RCC 7860 (cell line): Measurements from ENCODE around the gene CTAGE9.

Experiments used
- DNase-seq: peaks from one replicate; pipeline ENCODE4 v3.0.0-alpha.2; 2015; ENCODE audit warnings: low spot score
- FAIRE-seq: peaks from 2 replicates; lab custom pipeline; 2012; peaks lifted over from hg19 to GRCh38; lab: Jason Lieb, UNC

The CTAGE9 gene

GRCh38 chr6:131678442-131678841, 32.4 kb downstream of the CTAGE9 start:
- FAIRE-seq = no peak
- DNase-seq = no peak

DNA sequence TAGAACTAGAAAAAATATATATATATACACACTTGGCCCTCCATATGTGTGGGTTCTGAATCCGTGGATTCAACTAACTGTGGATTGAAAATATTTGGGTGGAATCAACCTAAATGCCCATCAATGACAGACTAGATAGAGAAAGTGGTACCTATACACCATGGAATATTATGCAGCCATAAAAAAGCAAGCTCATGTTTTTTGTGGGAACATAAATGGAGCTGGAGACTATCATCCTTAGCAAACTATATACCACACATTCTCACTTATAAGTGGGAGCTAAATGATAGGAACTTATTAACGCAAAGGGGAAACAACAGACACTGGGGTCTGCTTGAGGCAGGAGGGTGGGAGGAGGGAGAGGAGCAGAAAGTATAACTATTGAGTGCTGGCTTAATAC, 37.6 kb downstream of the CTAGE9 start:
- FAIRE-seq (no peak), DNase-seq (no peak)

GRCh38 chr6:131669891-131670290, 40.9 kb downstream of the CTAGE9 start:
- FAIRE-seq (no peak), DNase-seq (no peak)

GRCh38 chr6:131663578-131664165, 47.1 kb downstream of the CTAGE9 start:
- DNase-seq (no peak), FAIRE-seq (no peak)

DNA sequence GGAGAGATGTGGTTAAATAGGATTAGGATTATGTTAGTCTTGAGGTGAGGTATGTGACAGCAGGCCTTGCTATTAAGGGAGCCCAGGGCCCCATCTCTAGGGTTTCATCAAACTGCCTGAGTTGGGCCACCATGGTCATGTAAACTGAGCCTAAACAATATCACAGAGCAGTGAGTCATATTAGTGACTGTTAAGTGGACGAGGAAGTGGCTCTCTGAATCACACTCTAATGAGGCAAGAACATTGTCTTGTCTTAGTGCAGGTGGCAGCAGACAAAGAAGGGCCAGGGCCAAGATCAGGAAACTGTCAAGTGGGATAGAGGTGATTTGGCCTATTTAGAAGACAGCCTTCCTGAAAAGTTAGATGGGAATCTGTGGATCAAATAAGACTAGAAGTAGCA, 50.6 kb downstream of the CTAGE9 start:
- DNase-seq (peak; percentile 53), FAIRE-seq (no peak)
